Neutrophil (primary cell): ENCODE measurements around the gene EXOC4.

Source experiments
- H3K27ac ChIP-seq: fragments of 200-600 bp; sonication (generic); 2 replicates; pipeline ENCODE4 v1.5.1; 2016; ENCODE audit warnings: mild to moderate bottlenecking, moderate library complexity
- H3K27me3 ChIP-seq: fragments of 200-600 bp; sonication (generic); 2 replicates; pipeline ENCODE4 v1.6.0; 2016; ENCODE audit warnings: mild to moderate bottlenecking
- H3K36me3 ChIP-seq: fragments of 200-600 bp; sonication (generic); 2 replicates; pipeline ENCODE4 v1.5.1; 2017
- H3K4me1 ChIP-seq, 2 experiments: fragments of 200-600 bp in 1 of 2; sonication (generic) in 1 of 2; 1 replicate in 1 of 2; 2 replicates in 1 of 2; pipeline versions ENCODE4 v1.5.1 to v1.6.1; 2013 to 2016; ENCODE audit warnings: low read depth in 1 of 2, low read length in 1 of 2, mild to moderate bottlenecking in 1 of 2, moderate library complexity in 1 of 2; ENCODE audit not compliant: control insufficient read depth in 1 of 2, insufficient read depth in 1 of 2
- H3K4me3 ChIP-seq, 2 experiments: fragments of 200-600 bp in 1 of 2; sonication (generic) in 1 of 2; 1 replicate in 1 of 2; 2 replicates in 1 of 2; pipeline ENCODE4 v1.5.1; 2013 to 2016; ENCODE audit warnings: low read depth in 1 of 2, low read length in 1 of 2, mild to moderate bottlenecking in 1 of 2, moderate library complexity in 1 of 2
- H3K9me3 ChIP-seq: fragments of 200-600 bp; sonication (generic); 2 replicates; pipeline ENCODE4 v1.5.1; 2016
- TF ChIP-seq, protein P1 (sequence below): fragments of 200-600 bp; sonication (generic); IDR thresholded peaks from 2 replicates; pipeline ENCODE4 v1.5.1; 2016; ENCODE audit warnings: antibody characterized with exemption

Gene EXOC4

DNA sequence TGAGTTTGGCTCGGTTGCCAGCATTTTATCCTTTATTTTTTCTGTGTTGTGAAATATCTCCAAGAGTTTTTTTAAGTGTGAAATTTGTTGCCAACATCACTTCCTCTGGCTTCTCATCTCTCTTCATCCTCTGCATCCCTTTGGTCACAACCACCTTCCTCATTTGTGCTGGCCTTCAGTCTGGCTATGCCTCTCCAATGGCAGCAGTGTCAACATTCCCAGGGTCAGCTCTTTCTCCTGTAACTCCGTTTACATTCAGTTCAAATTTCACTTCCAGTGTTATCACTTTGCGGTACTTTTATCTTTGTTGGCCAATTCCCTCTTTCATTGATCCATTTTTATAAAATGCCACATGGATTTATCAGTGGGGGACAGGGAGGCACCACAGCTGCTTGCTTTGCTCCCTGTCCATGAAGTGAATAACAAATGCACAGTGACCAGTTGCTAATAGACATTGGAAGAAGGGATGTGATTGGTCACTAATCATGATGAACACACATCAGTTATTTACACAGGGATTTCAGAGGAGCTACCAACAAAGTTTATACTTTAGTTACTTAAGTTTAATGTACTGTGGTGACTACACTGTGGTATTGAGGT, 562.8 kb downstream of the EXOC4 start:
- Histone ChIP-seq H3K4me3 (no peak overlapping the region), H3K27ac (no peak overlapping the region), H3K27me3 (no peaks in the 10 kb centered on the region), H3K4me1 (no peaks in the 10 kb centered on the region), H3K36me3 (peaks cover 4% of the 10 kb centered on the region), H3K9me3 (no peaks in the 10 kb centered on the region)
- TF ChIP-seq, protein P1, sequence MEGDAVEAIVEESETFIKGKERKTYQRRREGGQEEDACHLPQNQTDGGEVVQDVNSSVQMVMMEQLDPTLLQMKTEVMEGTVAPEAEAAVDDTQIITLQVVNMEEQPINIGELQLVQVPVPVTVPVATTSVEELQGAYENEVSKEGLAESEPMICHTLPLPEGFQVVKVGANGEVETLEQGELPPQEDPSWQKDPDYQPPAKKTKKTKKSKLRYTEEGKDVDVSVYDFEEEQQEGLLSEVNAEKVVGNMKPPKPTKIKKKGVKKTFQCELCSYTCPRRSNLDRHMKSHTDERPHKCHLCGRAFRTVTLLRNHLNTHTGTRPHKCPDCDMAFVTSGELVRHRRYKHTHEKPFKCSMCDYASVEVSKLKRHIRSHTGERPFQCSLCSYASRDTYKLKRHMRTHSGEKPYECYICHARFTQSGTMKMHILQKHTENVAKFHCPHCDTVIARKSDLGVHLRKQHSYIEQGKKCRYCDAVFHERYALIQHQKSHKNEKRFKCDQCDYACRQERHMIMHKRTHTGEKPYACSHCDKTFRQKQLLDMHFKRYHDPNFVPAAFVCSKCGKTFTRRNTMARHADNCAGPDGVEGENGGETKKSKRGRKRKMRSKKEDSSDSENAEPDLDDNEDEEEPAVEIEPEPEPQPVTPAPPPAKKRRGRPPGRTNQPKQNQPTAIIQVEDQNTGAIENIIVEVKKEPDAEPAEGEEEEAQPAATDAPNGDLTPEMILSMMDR: no peak

DNA sequence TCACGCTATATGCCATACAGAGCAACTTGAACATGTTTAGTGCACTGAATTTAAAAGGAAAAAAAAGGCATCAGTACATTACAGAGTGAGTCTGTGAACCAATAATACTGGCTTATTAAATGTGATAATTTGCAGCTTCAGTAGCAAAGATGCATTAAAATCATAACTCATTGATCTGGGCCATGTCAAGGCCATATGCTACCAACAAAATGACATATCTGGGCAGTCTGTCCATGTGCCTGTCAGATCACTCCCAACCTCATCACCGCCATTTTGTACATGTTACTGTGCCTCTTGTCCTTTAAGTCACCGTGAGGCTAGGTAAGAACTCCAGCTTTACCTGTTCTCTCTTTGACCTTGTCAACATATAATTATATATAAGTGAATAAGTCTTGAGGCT, 566.8 kb downstream of the EXOC4 start:
- TF ChIP-seq, protein P1: no peak
- H3K9me3 ChIP-seq: no peaks in the 10 kb centered on the region
- H3K27ac ChIP-seq: no peak overlapping the region
- no peak overlapping the region for H3K4me3 ChIP-seq
- peaks cover 8% of the 10 kb centered on the region for H3K36me3 ChIP-seq
- no peaks in the 10 kb centered on the region for H3K4me1 ChIP-seq
- H3K27me3 ChIP-seq: no peaks in the 10 kb centered on the region

DNA sequence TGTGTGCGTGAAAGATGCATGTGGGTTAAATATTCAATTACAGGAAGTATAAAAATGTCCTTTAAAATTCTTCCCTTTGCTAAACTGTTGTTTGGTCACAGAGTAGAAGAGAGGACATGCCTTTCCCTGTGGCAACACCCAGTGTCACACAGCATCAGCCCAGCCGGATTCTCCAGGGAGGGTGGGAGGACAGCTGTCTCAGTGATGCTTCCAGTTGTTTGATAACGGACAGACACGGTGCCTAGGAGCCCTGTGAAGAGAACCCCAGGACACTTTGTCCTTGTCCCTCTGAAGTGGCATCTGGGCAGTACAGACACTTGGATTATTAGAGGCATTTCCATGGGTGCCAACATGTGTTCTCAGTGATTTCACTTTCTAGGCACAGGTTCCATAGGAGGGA, 567.7 kb downstream of the EXOC4 start:
- no peaks in the 10 kb centered on the region for H3K27me3 ChIP-seq
- no peak overlapping the region for H3K4me3 ChIP-seq
- no peak overlapping the region for H3K27ac ChIP-seq
- H3K9me3 ChIP-seq: no peaks in the 10 kb centered on the region
- H3K4me1 ChIP-seq: no peaks in the 10 kb centered on the region
- peaks cover 8% of the 10 kb centered on the region for H3K36me3 ChIP-seq
- TF ChIP-seq, protein P1: no peak

DNA sequence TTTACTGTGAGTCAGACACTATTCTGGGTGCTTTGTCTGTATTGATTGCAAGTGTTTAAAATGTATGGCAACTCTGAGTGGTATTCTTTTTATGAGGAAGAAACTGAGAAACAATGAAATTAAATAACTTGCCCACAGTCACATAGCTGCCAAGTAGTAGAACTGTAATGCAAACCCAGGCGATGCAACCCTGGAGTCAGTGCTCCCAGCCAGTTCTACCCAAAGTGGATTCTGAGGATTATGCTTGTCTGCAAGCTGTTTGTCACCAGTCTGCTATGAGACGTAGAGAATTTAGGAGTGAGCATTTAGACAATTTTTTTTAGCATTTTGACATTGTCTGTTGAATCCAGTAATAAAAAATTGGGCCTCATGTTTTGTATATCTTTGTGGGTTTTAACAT, 568.3 kb downstream of the EXOC4 start:
- TF ChIP-seq, protein P1: no peak
- peaks cover 8% of the 10 kb centered on the region for H3K36me3 ChIP-seq

DNA sequence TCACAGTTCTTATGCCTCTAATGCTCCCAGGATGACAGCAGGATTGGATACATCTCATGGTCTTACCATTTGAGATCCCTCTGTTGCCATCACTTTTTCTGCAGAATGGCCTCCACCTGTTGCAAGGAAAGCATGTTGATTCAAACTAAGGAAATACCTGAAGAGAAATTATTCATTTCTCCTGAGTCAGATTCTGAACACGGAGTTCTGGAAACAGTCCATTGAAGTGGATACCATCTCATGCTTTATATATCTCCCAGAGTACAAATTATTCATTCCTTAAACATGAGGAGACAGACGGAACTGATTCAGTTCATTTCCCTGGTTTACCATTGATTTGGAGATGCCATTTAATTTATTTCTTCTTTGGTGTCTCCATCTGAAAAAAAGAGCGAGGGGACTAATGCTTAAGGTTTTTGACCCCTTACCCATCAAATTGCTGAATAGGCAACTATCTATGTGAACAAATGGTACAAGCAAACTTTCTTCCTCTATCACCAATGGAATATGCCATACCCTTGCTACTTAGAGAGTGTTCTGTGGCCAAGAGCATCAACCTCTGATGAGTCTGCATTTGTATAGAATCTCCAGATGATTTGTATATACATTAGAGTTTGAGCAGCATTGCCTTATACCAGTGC, 569.2 kb downstream of the EXOC4 start:
- TF ChIP-seq, protein P1: no peak
- no peaks in the 10 kb centered on the region for H3K9me3 ChIP-seq

More for the DNA sequence above, 568.3 kb downstream of the EXOC4 start:
- no peaks in the 10 kb centered on the region for H3K27me3 ChIP-seq
- H3K4me1 ChIP-seq: no peaks in the 10 kb centered on the region
- H3K27ac ChIP-seq: no peak overlapping the region
- H3K9me3 ChIP-seq: no peaks in the 10 kb centered on the region
- H3K4me3 ChIP-seq: no peak overlapping the region

More for the DNA sequence above, 569.2 kb downstream of the EXOC4 start:
- Histone ChIP-seq H3K4me3 (no peak overlapping the region), H3K27me3 (no peaks in the 10 kb centered on the region), H3K4me1 (no peaks in the 10 kb centered on the region), H3K27ac (no peak overlapping the region), H3K36me3 (peaks cover 8% of the 10 kb centered on the region)
